Aorta (tissue), 5 donors: ENCODE results near the gene SPATA20. TPM values are rescaled to one million over a fixed set of nuclear protein-coding genes. Genes with fewer than 3 reads are reported as not detected.

Experiments
- ATAC-seq: fragments of 200-7000 bp; cut with Tn5 transposase; one replicate; pipeline ENCODE4 v1.9.1; 2022; ENCODE audit warnings: moderate library complexity; ENCODE audit not compliant: low FRiP score
- DNase-seq, 2 donors: peaks; one replicate each; pipeline ENCODE4 v3.0.0-alpha.2; 2020
- H3K27ac ChIP-seq, 2 donors: one replicate each; pipeline ENCODE4 v1.5.1; 2013; ENCODE audit warnings: low read length in 2 of 2, mild to moderate bottlenecking in 2 of 2, moderate library complexity in 2 of 2, control low read depth in 1 of 2, inconsistent platforms in 1 of 2, low read depth in 1 of 2
- H3K27me3 ChIP-seq, 2 donors: one replicate each; pipeline ENCODE4 v1.6.1; 2013; ENCODE audit warnings: control low read depth in 1 of 2, low read length in 1 of 2, mild to moderate bottlenecking in 1 of 2, moderate library complexity in 1 of 2; ENCODE audit not compliant: insufficient read depth in 2 of 2, control insufficient read depth in 1 of 2
- H3K36me3 ChIP-seq, 2 donors: one replicate each; pipeline ENCODE4 v1.6.1; 2013; ENCODE audit warnings: control low read depth in 1 of 2, low read length in 1 of 2, mild to moderate bottlenecking in 1 of 2; ENCODE audit not compliant: insufficient read depth in 2 of 2, control insufficient read depth in 1 of 2
- H3K4me1 ChIP-seq, 2 donors: one replicate each; pipeline ENCODE4 v1.6.1; 2013; ENCODE audit warnings: low read length in 2 of 2, control low read depth in 1 of 2, mild to moderate bottlenecking in 1 of 2, moderate library complexity in 1 of 2; ENCODE audit not compliant: insufficient read depth in 2 of 2, control insufficient read depth in 1 of 2
- H3K4me3 ChIP-seq, 2 donors: one replicate each; pipeline ENCODE4 v1.5.1; 2013; ENCODE audit warnings: low read length in 2 of 2, control low read depth in 1 of 2, mild to moderate bottlenecking in 1 of 2
- H3K9me3 ChIP-seq: one replicate; pipeline ENCODE4 v1.6.1; 2013; ENCODE audit warnings: mild to moderate bottlenecking, low read length; ENCODE audit not compliant: control insufficient read depth
- WGBS, 2 donors: extraction: QIAGEN DNeasy Blood & Tissue Kit; methylation state at CpG; one replicate each; pipeline ENCODE4 v1.1.7; 2013; 5-methylcytosine and 5-hydroxymethylcytosine counted together
- intact Hi-C, 2 donors: fragments of 100-400 bp; cut with DNase I; formaldehyde crosslinking; loops; one replicate each; pipeline versions ENCODE4 v1.14.2 to v1.15.0; 2022
- polyA plus RNA-seq, 2 donors: library from polyadenylated mRNA; stranded (reverse); fragments of 200-250 nt; gene quantifications; one replicate each; pipeline ENCODE4 v1.2.3, GENCODE V29; 2013
- total RNA-seq, 2 donors: library from RNA; stranded (reverse); fragmentation: NEBNext Ultra II Directional; extraction: Animal tissue kit (Norgen Biotek cat#: 25700); gene quantifications; one replicate each; pipeline ENCODE4 v1.2.1, GENCODE V29; 2021
- donor health status: healthy with polysubstance abuse.
- donor health status: Bipolar disorder and iron deficiency.
- donor health status: DM: no; HTN: no; CAD: no.
- donor health status: DM: no; HTN: no; CAD: no.
- donor health status: DM: yes; HTN: yes; CAD: no.

Gene SPATA20
- total and polyA plus RNA-seq, 4 donors: 16.7 to 64.0 (median 34.8) TPM

DNA sequence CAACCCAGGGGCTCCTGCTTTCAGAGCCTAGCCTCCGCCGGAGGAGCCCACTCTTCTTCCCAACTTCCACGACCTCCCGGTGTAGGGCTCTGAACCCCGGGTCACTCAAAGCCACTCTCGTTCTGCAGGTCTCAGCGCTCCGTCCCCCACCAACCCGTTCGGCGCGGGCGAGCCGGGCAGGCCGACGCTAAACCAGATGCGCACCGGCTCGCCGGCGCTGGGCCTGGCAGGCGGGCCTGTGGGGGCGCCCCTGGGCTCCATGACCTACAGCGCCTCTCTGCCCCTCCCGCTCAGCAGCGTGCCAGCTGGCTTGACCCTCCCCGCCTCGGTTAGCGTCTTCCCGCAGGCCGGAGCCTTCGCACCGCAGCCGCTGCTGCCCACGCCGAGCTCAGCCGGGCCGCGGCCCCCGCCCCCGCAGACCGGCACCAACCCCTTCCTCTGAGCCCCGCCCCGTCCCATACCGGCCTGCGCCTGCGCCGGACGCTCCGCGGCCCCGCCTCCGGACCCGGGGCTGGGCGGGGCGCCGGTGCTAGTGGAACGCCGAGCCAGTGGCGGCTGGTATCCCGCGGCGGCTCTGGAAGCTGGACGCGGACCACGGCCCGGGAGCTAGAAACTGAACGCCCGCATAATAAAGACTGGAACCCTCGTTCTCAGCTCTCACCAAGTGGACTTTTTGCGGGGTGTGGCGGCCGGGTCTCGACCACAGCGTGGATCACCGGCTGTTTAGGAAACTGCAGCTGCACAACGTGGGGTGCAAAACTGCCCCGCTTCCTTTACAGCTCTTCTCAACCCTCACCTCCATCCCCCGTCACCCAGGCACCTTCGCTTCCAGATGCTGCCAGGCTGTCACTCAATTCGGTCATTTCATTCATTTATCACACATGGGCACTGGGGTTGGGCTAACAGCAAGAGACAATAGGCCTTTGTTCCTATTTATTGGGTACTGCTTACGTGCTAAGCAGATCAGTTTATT lies 5.0 kb upstream of the SPATA20 start:
- H3K36me3 ChIP-seq: no peaks in the 10 kb centered on the region
- 2% methylated on average over 65 to 82 of the region's 82 CpGs for WGBS, 2 donors
- no peaks in the 10 kb centered on the region for H3K9me3 ChIP-seq
- H3K4me1 ChIP-seq: no peaks in the 10 kb centered on the region
- peak; percentile 89 for ATAC-seq
- no peaks in the 10 kb centered on the region for H3K27me3 ChIP-seq
- peak overlapping the region; percentile 40 to 42 for H3K4me3 ChIP-seq
- no peak overlapping the region for H3K27ac ChIP-seq
- DNase-seq: peak; percentile 89 to 95
- intact Hi-C loops: loop anchor here (5.0 to 10.0 kb wide), 2 partner anchors 60 to 403 kb away; no protein-coding TSS in a partner anchor

DNA sequence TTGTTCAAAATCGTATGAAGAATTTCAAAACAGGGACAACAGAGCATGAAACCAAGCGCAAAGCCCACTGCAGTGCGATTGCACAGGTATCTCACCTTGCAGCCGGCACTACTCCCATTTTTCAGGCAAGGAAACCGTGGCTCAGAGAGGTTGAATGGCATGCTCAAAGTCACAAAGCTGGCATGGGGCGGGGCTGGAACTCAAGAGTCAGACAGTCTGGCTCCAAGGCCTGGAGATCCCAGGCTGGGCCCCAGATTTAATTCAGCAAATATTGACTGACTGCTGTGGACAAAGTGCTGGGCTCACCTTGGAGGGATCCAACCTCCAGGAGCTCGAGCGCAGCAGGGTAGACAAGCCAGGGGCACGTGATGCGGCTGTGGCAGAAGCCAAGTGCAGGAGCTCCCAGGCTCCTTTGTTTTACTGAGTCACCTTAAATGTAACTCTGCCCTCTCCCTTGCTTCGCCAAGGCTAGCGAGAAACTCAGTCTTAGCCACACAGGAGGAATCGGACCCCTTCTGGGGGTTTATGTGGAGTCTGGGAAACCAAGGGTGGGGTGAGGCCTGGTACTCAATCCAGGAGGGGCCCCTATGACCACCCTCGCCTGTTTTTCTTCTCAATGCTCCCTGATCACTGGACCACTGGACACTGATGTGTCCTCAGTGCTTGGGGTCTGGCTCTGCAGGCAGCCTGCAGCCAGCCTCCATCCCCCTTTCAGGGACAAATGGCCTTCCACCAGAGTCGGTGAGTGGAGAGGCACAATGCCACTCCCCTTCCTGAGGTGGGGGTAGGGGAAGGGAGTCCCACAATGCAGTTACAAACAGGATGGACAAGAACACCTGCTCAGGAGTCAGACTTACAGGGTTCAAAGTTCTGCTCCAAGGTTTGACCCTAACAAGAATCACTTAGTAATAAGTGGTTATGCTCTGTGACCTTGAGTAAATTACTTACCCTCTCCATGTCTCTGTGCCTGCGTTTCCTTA lies 3.9 kb upstream of the SPATA20 start:
- no peaks in the 10 kb centered on the region for H3K36me3 ChIP-seq
- ATAC-seq (no peak), DNase-seq (no peak)
- H3K27me3 ChIP-seq: no peaks in the 10 kb centered on the region
- 85 to 87% methylated on average over 16 of the region's 16 CpGs for WGBS, 2 donors
- H3K4me1 ChIP-seq: no peaks in the 10 kb centered on the region
- H3K4me3 ChIP-seq: no peak overlapping the region
- intact Hi-C loops: loop anchor here (5.0 to 10.0 kb wide), 2 partner anchors 61 to 402 kb away; no protein-coding TSS in a partner anchor
- H3K27ac ChIP-seq: no peak overlapping the region
- no peaks in the 10 kb centered on the region for H3K9me3 ChIP-seq

DNA sequence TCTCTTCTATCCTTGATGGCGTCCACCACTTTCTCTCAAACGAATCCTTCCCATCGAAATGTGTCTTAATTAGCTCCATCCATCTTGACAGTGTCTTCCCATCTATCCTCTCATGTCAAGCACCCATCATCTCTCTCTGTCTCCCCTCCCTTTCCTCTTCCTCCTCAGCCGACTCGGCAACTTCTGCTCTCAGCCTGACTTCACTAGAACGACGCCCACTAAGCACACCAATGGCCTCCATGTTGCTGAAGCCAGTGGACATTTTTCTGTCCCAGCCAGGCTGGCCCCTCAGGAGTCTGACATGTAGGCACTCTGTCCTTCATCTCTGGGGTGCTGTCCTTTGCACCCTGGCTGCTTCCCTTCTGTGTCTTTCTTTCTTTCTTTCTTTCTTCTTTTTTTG lies 2.5 kb upstream of the SPATA20 start:
- intact Hi-C loops: loop anchor here (5.0 to 10.0 kb wide), 2 partner anchors 62 to 400 kb away; no protein-coding TSS in a partner anchor
- Histone ChIP-seq H3K36me3 (no peaks in the 10 kb centered on the region), H3K4me3 (no peak overlapping the region), H3K4me1 (no peaks in the 10 kb centered on the region), H3K27me3 (no peaks in the 10 kb centered on the region), H3K9me3 (no peaks in the 10 kb centered on the region), H3K27ac (no peak overlapping the region)
- ATAC-seq: no peak
- DNase-seq: no peak
- 77 to 85% methylated on average over 7 of the region's 7 CpGs for WGBS, 2 donors

DNA sequence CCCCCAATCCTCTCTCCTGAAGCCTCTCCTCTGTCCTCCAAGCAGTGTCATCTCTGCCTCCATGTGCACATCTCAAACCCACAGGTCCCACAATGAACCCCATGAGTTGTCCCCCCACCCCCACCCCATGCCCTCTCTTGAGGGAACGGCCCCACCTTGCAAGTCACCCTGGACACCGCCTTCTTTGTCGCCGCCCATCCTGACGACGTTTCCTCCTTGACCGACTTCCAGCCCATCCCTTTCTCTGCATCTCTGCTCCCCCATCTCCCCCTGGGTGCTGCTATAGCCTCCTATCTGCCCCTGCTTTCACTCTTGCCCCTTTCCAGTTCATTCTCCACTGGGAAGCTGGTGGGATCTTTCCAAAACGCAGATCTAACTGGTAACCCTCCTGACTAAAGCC lies 1.7 kb upstream of the SPATA20 start:
- no peaks in the 10 kb centered on the region for H3K9me3 ChIP-seq
- WGBS, 2 donors: 56 to 61% methylated on average over 8 of the region's 8 CpGs
- no peak overlapping the region for H3K4me3 ChIP-seq
- H3K36me3 ChIP-seq: no peaks in the 10 kb centered on the region
- DNase-seq (no peak), ATAC-seq (no peak)
- intact Hi-C loops: loop anchor here (5.0 to 10.0 kb wide), 3 partner anchors 137 to 399 kb away; no protein-coding TSS in a partner anchor
- H3K27me3 ChIP-seq: no peaks in the 10 kb centered on the region
- no peaks in the 10 kb centered on the region for H3K4me1 ChIP-seq
- H3K27ac ChIP-seq: no peak overlapping the region

DNA sequence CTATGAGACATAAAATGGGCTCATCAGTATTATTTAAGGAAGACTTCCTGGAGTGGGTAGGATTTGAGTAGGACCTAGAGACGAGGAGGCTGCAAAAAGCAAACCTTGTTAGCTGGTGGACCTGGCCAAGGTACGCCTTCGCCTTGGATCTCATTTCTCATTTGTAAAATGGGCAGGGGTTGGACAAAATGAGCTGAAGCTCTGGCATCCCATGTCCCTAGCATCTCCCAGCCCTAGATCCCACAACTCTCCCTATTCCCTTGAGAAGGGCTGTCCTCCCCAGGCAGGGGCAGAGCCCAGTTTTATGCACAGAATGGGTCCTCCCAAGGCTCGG lies 306 bp upstream of the SPATA20 start:
- no peak for ATAC-seq
- Histone ChIP-seq H3K36me3 (no peaks in the 10 kb centered on the region), H3K4me1 (no peaks in the 10 kb centered on the region), H3K27me3 (no peaks in the 10 kb centered on the region), H3K4me3 (no peak overlapping the region), H3K9me3 (no peaks in the 10 kb centered on the region), H3K27ac (no peak overlapping the region)
- 38 to 48% methylated on average over 4 of the region's 4 CpGs for WGBS, 2 donors
- intact Hi-C loops: loop anchor here (1.0 to 10.0 kb wide), 5 partner anchors 80 to 398 kb away; no protein-coding TSS in a partner anchor
- DNase-seq: no peak

DNA sequence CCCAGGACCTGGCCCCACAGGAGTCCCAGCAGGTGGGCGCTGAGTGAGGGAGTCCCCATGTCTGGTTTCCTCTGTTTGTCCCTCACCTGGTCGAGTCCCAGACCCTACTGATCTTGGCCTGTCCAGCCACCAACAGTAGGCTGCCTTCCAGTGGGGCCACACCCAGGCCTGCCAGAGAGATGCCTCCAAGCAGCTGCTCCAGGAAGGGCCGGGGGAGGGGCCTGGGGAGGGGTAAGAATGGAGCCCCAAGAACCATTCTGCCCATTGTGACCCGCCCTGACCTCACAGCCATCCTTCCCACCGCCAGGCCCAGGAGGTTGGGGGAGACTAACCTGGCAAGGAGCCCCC lies 736 bp downstream of the SPATA20 start:
- Histone ChIP-seq H3K9me3 (no peaks in the 10 kb centered on the region), H3K27me3 (no peaks in the 10 kb centered on the region), H3K36me3 (no peaks in the 10 kb centered on the region), H3K27ac (no peak overlapping the region), H3K4me3 (peak overlapping the region in 1 of 2 donors; percentile 31), H3K4me1 (no peaks in the 10 kb centered on the region)
- WGBS, 2 donors: 64 to 69% methylated on average over 5 of the region's 5 CpGs
- intact Hi-C loops: loop anchor here (1.0 to 10.0 kb wide), 5 partner anchors 79 to 397 kb away; no protein-coding TSS in a partner anchor
- no peak for DNase-seq
- no peak for ATAC-seq

DNA sequence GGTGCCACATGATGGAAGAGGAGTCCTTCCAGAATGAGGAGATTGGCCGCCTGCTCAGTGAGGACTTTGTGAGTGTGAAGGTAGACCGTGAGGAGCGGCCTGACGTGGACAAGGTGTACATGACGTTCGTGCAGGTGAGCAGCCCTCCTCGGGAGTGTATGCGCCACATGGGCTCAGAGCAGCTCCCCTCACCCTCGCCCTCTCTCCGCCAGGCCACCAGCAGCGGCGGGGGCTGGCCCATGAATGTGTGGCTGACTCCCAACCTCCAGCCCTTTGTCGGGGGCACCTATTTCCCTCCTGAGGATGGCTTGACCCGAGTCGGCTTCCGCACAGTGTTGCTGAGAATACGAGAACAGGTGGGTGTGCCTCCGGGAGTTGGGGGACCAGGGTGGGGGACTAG lies 1.9 kb downstream of the SPATA20 start:
- intact Hi-C loops: loop anchor here (5.0 to 10.0 kb wide), 3 partner anchors 133 to 396 kb away; no protein-coding TSS in a partner anchor
- ATAC-seq (no peak), DNase-seq (no peak)
- Histone ChIP-seq H3K27me3 (no peaks in the 10 kb centered on the region), H3K4me3 (no peak overlapping the region), H3K9me3 (no peaks in the 10 kb centered on the region), H3K36me3 (no peaks in the 10 kb centered on the region), H3K4me1 (no peaks in the 10 kb centered on the region), H3K27ac (no peak overlapping the region)
- WGBS, 2 donors: 82 to 88% methylated on average over 18 of the region's 18 CpGs

DNA sequence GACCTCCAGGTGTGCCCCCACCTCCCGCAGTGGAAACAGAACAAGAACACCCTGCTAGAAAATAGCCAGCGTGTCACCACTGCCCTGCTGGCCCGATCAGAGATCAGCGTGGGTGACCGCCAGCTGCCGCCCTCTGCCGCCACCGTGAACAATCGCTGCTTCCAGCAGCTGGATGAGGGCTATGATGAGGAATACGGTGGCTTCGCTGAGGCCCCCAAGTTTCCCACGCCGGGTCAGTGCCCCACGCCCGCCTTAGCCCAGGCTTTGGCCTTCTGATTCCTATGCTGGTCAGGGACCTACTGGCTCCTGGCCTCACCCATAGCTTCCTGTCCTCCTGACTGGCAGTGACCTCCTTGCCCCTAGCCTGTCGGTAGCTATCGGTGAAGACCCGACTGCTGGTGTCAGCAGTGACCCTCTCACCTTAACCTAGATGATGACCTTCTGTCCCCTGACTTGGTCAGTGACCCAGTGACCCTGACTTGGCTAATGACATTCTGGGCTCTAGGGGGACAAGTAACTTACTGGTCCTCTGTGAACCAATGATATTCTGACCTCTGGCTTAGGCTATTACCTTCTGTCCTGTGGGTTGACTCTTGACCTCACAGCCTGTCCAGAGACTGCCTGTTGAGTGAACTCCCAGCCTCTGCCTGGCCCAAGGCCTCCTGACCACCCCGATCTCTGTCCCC lies 2.4 kb downstream of the SPATA20 start:
- Histone ChIP-seq H3K36me3 (no peaks in the 10 kb centered on the region), H3K4me3 (no peak overlapping the region), H3K27ac (no peak overlapping the region), H3K4me1 (no peaks in the 10 kb centered on the region), H3K9me3 (no peaks in the 10 kb centered on the region), H3K27me3 (no peaks in the 10 kb centered on the region)
- WGBS, 2 donors: 83 to 90% methylated on average over 19 of the region's 19 CpGs
- intact Hi-C loops: loop anchor here (5.0 to 10.0 kb wide), 3 partner anchors 133 to 395 kb away; no protein-coding TSS in a partner anchor
- no peak for ATAC-seq
- no peak for DNase-seq
